Esophagus mucosa (tissue), 1 donor: ENCODE measurements around the gene RPL27A. TPM values are rescaled to one million over a fixed set of nuclear protein-coding genes. Genes with fewer than 3 reads are reported as not detected.
A peak's percentile ranks its signal among the peaks of the same experiment; 100 is the strongest.
"Not testable (repeated sequence)": the region's sequence is repeated elsewhere in the genome, so short reads cannot be mapped to it uniquely, and the experiment has no call there.

Source experiments
- ATAC-seq: fragments of 200-7000 bp; cut with Tn5 transposase; one replicate; pipeline ENCODE4 v1.9.1; 2020
- total RNA-seq: library from RNA; stranded (reverse); gene quantifications from one replicate; pipeline ENCODE4 v1.2.4, GENCODE V29; 2023
- donor health status: DM: yes; HTN: yes; CAD: no.

Gene RPL27A
- total RNA-seq: 1,154 TPM

DNA sequence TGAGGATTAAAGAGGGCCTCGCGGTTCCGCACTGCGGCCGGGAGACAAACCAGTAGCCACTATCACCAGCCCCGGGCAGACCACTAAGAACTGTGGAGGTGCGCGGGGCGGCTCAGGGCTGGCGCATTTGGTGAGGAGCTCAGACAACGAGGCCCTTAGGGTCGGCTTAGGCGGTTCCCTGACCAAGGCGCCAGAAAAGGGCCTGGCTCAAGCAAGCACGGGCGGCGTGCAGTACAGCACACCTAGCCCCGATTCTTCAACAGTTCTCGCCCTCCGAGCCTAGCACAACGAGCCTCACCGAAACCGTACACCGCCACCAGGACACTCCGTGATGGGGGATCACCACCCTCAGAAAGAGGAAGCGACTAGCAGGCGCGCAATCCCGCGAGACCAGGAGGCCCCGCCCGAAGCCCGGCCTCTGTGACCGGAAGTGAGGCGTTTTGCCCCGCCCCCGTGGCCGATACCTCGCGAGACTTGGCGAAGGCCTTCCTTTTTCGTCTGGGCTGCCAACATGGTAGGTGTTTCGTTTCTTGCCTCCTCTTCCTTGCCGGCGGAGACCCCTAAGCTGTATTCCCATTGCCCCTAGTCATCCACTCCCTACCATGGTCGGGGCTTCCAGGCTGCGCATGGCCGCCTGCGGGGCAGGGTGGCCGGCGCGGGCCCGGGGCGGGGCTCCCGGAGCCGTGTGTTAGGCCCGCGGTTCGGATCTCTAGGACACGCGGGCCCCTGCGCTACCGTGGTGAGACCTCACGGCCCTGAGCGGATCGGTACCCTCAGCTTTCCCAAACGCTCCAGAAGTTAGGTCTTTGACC lies at the start of gene RPL27A, which contains the start of gene TRIM66:
TSS of gene RPL27A (plus strand) at position 490 of the 812 bp plus-strand sequence. CDS start at position 512, 22 bp downstream.
TSS of gene TRIM66 (minus strand) at position 363 of the 812 bp plus-strand sequence. CDS start 10,391 bp downstream, outside the sequence.
- peak; percentile 98 for ATAC-seq

DNA sequence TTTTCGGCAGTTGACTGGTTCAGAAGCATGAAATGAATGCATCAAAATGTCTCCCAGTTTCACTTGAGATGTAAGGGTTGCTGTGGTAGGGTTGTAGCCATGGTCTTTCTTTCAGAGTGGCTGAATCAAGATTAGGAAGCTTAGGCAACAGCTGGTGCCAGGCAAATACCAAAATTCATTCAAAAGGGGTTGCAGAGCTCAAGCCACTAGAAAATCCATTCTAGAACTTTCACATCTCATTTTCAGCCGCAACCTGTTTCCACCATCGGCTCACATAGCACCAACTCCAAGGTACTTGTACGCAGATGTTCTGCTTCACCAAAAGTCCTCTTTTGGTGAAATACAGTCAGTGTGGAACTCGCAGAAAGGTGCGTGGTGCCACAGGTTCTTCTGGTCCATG lies 48.1 kb upstream of the RPL27A start:
- no peak for ATAC-seq

DNA sequence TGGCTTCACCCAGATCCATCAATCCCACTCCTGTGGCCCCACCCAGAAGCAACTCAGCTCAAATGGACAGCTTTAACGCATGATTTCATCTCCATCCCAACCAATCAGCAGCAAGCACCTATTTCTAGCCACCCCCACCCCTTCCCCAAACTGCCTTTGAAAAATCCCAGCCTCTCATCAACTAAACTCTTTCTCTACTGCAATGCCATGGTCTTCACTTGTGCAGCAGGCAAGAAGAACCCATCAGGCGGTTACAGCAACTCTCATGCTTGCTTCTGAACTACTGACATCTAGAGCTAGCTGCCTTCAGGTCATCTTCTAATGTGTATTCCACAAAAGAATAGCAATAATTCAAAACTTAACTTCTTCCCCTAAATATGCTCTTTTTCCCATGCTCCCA lies 46.5 kb upstream of the RPL27A start:
- no peak for ATAC-seq

GRCh38 chr11:8638300-8638699 lies 44.3 kb upstream of the RPL27A start:
- no peak for ATAC-seq

DNA sequence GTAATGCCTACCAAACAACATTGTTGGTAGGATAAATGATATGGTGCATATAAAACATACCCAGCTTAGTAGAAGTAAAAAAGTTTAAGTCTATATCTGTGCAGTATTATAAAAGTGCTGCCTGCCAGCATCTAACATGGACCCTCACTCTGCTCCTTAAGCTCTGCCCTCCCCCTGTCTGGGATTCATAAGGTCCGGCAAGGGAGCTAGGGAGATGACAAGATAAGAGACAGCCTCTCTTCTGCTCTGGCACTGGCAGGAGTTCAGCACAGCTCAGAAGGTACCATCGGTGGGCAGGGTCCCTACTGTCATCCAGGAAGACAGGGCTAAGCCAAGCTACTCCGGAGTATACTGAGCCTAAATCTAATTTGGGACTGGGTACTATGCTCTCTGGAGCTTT lies 42.9 kb upstream of the RPL27A start:
- no peak for ATAC-seq

GRCh38 chr11:8640267-8640906 lies 42.2 kb upstream of the RPL27A start:
- no peak for ATAC-seq

DNA sequence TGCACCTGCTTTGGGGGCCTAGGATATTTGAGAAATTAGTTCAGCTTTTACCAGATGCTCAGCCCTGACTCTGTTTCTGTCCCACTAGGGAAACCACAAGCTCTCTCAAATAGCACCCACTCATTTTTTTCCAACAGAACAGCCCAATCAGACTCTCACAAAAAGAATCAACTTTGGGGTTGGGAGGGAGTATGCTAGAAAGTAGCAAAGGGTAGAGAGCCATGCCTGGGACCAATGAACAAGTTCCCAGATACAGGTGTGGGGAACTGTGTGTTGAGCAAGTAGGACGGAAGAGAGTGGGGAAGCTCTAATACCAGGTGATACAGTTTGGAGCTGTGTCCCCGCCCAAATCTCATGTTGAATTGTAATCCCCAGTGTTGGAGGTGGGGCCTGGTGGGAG lies 41.3 kb upstream of the RPL27A start:
- ATAC-seq: peak; percentile 38

DNA sequence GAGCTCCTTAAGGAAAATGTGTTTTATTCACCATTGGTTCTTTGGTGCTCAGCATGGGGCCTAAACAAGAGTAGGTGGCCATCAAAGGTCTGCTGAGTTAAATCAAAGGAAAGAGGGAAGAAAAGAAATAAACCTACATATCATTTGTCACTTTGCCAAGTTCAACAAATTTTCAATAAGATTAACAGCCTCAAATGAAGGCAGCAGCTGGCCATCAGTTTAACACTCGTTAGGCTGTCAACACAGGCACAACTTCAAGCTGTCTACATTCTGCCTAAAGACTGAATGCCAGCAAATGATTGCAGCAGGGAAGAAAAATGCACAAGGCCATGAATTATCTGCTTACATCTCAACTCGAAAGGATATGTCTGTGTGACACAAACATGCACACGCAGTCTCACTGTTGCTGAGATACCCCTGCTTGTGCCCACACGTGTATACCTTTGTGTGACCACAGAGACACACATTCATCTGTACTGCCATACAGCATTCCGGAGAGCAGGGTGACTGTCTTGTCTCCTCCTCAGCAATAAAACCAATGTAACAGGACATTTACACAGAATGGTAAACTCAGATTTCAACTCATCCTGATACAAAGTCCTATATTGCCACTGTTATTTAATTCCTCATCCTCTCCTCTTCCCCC lies 40.3 kb upstream of the RPL27A start:
- no peak for ATAC-seq

- ATAC-seq: no peak
These were observed 35.7 kb upstream of the RPL27A start for GRCh38 chr11:8646873-8647272.

- peak; percentile 26 for ATAC-seq
These were observed 33.2 kb upstream of the RPL27A start for GRCh38 chr11:8649361-8649760.

GRCh38 chr11:8650401-8650990 lies 32.1 kb upstream of the RPL27A start:
- no peak for ATAC-seq

- ATAC-seq: peak; percentile 21
These were observed 30.5 kb upstream of the RPL27A start for GRCh38 chr11:8652140-8652539.

- ATAC-seq: no peak
These were observed 28.1 kb upstream of the RPL27A start for GRCh38 chr11:8654503-8654902.

DNA sequence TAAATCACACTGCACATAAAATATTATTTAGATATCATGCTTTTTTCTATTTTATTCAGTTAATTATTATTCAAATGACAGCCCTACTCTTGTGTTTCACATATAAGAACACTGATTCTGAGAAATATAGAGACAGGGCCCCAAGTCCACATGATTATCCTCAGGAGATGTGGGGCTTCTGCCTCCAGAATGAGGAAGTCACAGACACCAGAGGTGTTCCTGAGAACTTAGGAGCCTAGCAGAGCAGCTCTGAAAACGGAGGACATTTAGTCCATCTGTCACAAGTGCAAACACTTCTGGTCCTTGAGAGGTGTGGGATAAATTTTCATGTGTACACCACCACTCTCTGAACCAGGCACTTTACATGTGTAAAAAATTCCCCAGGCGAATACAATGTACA lies 26.3 kb upstream of the RPL27A start:
- ATAC-seq: no peak

GRCh38 chr11:8658321-8659057 lies 24.1 kb upstream of the RPL27A start:
- ATAC-seq: no peak

GRCh38 chr11:8661001-8661795 lies 21.4 kb upstream of the RPL27A start:
- no peak for ATAC-seq

DNA sequence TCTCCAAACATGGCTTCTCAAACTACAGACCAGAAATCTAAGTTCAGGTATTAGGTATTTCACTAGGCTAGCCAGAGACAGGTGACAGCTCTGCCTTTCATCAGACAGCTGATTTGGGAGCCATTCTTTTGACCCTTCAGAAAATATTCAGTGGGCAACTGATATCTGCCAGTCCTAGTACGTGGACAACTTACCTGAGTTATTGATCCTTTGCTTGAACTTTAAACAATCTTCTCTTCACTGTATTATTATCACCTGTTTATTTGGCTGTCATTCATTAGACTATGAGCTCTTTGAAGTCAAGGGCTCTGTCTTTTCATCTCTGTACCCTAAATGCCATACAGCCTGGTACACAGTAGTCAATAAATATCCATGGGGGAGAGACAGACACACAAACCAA lies 17.4 kb upstream of the RPL27A start:
- no peak for ATAC-seq

DNA sequence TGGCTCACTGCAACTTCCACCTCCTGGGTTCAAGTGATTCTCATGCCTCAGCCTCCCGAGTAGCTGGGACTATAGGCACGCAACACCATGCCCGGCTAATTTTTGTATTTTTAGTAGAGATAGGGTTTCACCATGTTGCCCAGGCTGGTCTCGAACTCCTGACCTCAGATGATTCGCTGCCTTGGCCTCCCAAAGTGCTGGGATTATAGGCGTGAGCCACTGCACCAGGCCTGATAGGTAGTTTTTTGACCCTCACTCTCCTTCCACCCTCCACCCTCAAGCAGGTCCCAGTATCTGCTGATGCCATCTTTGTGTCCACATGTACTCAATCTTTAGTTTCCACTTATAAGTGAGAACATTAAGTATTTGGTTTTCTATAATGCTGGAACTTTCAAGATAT lies 12.5 kb upstream of the RPL27A start:
- ATAC-seq: not testable (repeated sequence)

GRCh38 chr11:8671193-8671612 lies 11.4 kb upstream of the RPL27A start:
- ATAC-seq: peak; percentile 95

DNA sequence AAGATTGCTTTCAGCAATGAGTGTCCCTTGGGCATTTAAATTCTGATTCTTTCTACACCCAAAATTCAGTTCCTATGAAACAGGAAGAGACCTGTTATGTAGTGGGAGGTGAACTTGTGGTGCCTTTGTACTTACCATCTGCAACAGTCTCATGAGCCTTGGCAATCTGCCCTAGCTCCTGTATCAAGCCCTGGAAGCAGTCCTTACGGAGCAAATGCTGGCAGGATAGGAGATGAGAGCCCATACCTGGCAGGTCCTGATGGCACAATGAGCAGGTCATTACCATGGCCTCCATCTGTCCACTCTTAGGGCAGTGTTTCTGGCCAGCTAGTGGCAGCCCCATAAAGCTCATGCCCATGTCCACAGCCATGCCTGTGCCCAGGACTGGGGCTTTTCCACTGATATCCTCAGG lies 10.9 kb upstream of the RPL27A start:
- peak; percentile 75 for ATAC-seq

DNA sequence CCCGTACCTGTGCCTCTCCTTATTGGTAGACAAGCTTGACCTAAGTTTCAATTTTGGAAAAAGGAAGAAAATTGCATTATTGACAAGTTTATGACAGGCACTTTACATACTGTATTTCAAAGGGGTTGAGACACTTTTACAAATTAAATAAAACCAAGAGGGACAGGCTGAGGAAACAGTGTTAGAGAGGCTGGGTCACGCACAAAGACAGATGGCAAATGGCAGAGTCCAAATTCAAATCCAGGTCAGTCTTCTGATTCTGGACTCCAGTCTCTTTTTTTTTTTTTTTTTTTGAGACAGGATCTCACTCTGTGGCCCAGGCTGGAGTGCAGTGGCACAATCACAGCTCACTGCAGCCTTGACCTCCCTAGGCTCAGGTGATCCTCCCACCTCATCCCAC lies 10.2 kb upstream of the RPL27A start:
- no peak for ATAC-seq
